ENCODE measurements around the gene ALX4.

- TF ChIP-seq CTCF (conservative IDR thresholded peaks at IDR 0.05; ENCODE audit: low read depth in 2 of 2) (no peak), CREB1 (CRISPR knock-in tag; IDR thresholded peaks at IDR 0.05; ENCODE audit: low read depth) (no peak), POLR2AphosphoS5 (IDR thresholded peaks at IDR 0.05; ENCODE audit: low read depth) (no peak), EZH2 (IDR thresholded peaks at IDR 0.05; ENCODE audit: low read depth, unreplicated experiment) (no peak), NANOG (IDR thresholded peaks at IDR 0.05; ENCODE audit: borderline replicate concordance) (no peak), EZH2phosphoT487 (IDR thresholded peaks at IDR 0.05; ENCODE audit: unreplicated experiment) (no peak), ZNF114 (CRISPR knock-in tag; IDR thresholded peaks at IDR 0.05) (no peak), REST (IDR thresholded peaks at IDR 0.05; ENCODE audit: unreplicated experiment) (no peak), JUNB (IDR thresholded peaks at IDR 0.05; ENCODE audit: unreplicated experiment) (no peak), STAT1 (IDR thresholded peaks at IDR 0.05; ENCODE audit: unreplicated experiment) (no peak), ETS1 (IDR thresholded peaks at IDR 0.05) (no peak), ZNF331 (CRISPR knock-in tag; IDR thresholded peaks at IDR 0.05; ENCODE audit: low read depth) (no peak)
Measured at GRCh38 chr11:44348721-44349120, 38.8 kb upstream of the ALX4 start.

Data from GM23338 (cell line).